ENCODE data around the gene RPS6KC1. TPM values are rescaled to one million over a fixed set of nuclear protein-coding genes. Genes with fewer than 3 reads are reported as not detected.
"Not testable (repeated sequence)": the region's sequence is repeated elsewhere in the genome, so short reads cannot be mapped to it uniquely, and the experiment has no call there.

The RPS6KC1 gene
- total RNA-seq, 1 donor: 15.6 TPM

- no peak for DNase-seq (ENCODE audit: low read depth in 2 of 3, low spot score in 2 of 3)
Observed at GRCh38 chr1:213201380-213202155, 150.5 kb downstream of the RPS6KC1 start.

- DNase-seq (ENCODE audit: low read depth in 2 of 3, low spot score in 2 of 3): no peak
Observed at GRCh38 chr1:213211201-213211600, 160.2 kb downstream of the RPS6KC1 start.

- DNase-seq (ENCODE audit: low read depth in 2 of 3, low spot score in 2 of 3): not testable (repeated sequence)
Observed at GRCh38 chr1:213219076-213219475, 168.0 kb downstream of the RPS6KC1 start.

GRCh38 chr1:213221209-213221608 is 170.2 kb downstream of the RPS6KC1 start:
- DNase-seq (ENCODE audit: low read depth in 2 of 3, low spot score in 2 of 3): no peak

GRCh38 chr1:213227458-213227857 is 176.4 kb downstream of the RPS6KC1 start:
- DNase-seq (ENCODE audit: low read depth in 2 of 3, low spot score in 2 of 3): no peak

GRCh38 chr1:213231795-213232231 is 180.8 kb downstream of the RPS6KC1 start:
- DNase-seq (ENCODE audit: low read depth in 2 of 3, low spot score in 2 of 3): no peak

- no peak for DNase-seq (ENCODE audit: low read depth in 2 of 3, low spot score in 2 of 3)
Observed at GRCh38 chr1:213242883-213243282, 191.8 kb downstream of the RPS6KC1 start.

- DNase-seq (ENCODE audit: low read depth in 2 of 3, low spot score in 2 of 3): peak in 2 of 3 donors; percentile 24 to 60
Observed at GRCh38 chr1:213244664-213245091, 193.6 kb downstream of the RPS6KC1 start.

- no peak for DNase-seq (ENCODE audit: low read depth in 2 of 3, low spot score in 2 of 3)
Observed at GRCh38 chr1:213245260-213245910, 194.3 kb downstream of the RPS6KC1 start.

GRCh38 chr1:213247038-213247437 is 196.0 kb downstream of the RPS6KC1 start:
- no peak for DNase-seq (ENCODE audit: low read depth in 2 of 3, low spot score in 2 of 3)

- DNase-seq (ENCODE audit: low read depth in 2 of 3, low spot score in 2 of 3): no peak
Observed at GRCh38 chr1:213249395-213249794, 198.4 kb downstream of the RPS6KC1 start.

GRCh38 chr1:213250041-213250440 is 199.0 kb downstream of the RPS6KC1 start:
- no peak for DNase-seq (ENCODE audit: low read depth in 2 of 3, low spot score in 2 of 3)

GRCh38 chr1:213250446-213250845 is 199.4 kb downstream of the RPS6KC1 start:
- DNase-seq (ENCODE audit: low read depth in 2 of 3, low spot score in 2 of 3): no peak

GRCh38 chr1:213251972-213252371 is 200.9 kb downstream of the RPS6KC1 start:
- no peak for DNase-seq (ENCODE audit: low read depth in 2 of 3, low spot score in 2 of 3)

- DNase-seq (ENCODE audit: low read depth in 2 of 3, low spot score in 2 of 3): no peak
Observed at GRCh38 chr1:213256438-213257087, 205.5 kb downstream of the RPS6KC1 start.

- DNase-seq (ENCODE audit: low read depth in 2 of 3, low spot score in 2 of 3): no peak
Observed at GRCh38 chr1:213260311-213261075, 209.5 kb downstream of the RPS6KC1 start.

GRCh38 chr1:213264531-213264930 is 213.5 kb downstream of the RPS6KC1 start:
- DNase-seq (ENCODE audit: low read depth in 2 of 3, low spot score in 2 of 3): no peak

- DNase-seq (ENCODE audit: low read depth in 2 of 3, low spot score in 2 of 3): no peak
Observed at GRCh38 chr1:213266983-213267772, 216.1 kb downstream of the RPS6KC1 start.

GRCh38 chr1:213268221-213268620 is 217.2 kb downstream of the RPS6KC1 start:
- no peak for DNase-seq (ENCODE audit: low read depth in 2 of 3, low spot score in 2 of 3)

GRCh38 chr1:213269829-213270228 is 218.8 kb downstream of the RPS6KC1 start:
- DNase-seq (ENCODE audit: low read depth in 2 of 3, low spot score in 2 of 3): no peak
